OCI-LY3 (cell line): Measurements from ENCODE around the gene PCDH19.

ENCODE experiments used
- CTCF ChIP-seq: fragments of 200-600, 300-600 bp; sonication (generic); IDR thresholded peaks from 2 replicates; pipeline ENCODE4 v1.5.1; 2014; ENCODE audit warnings: antibody characterized with exemption, low read length, low read depth
- EZH2phosphoT487 ChIP-seq: fragments of 200-600 bp; shearing (Covaris generic); IDR thresholded peaks from 2 replicates; pipeline ENCODE4 v1.6.1; 2018; ENCODE audit warnings: antibody characterized with exemption, mixed run types, low read depth

- TF ChIP-seq EZH2phosphoT487 (no peak), CTCF (no peak)
Observed at GRCh38 chrX:100418556-100418955, 8.5 kb upstream of the PCDH19 start.
